HG03045 (cell line): ENCODE measurements around the gene MYH10.
A peak's percentile ranks its signal among the peaks of the same experiment; 100 is the strongest.

Experiments used
- ATAC-seq: cut with Tn5 transposase; IDR thresholded peaks from one replicate; pipeline ENCODE4 v1.9.1; 2021; ENCODE audit warnings: mild to moderate bottlenecking, moderate library complexity; ENCODE audit not compliant: unreplicated experiment

The MYH10 gene

GRCh38 chr17:8649157-8650118 lies 18.9 kb upstream of the MYH10 start:
- ATAC-seq, result no peak

- ATAC-seq, result no peak
Measured at GRCh38 chr17:8647956-8648355, 17.4 kb upstream of the MYH10 start.

GRCh38 chr17:8647202-8647601 lies 16.7 kb upstream of the MYH10 start:
- no peak for ATAC-seq

GRCh38 chr17:8644507-8644902 lies 14.0 kb upstream of the MYH10 start:
- ATAC-seq, result no peak

GRCh38 chr17:8643855-8644506 lies 13.5 kb upstream of the MYH10 start:
- ATAC-seq, result no peak

- no peak for ATAC-seq
Measured at GRCh38 chr17:8639709-8640108, 9.2 kb upstream of the MYH10 start.

GRCh38 chr17:8632061-8632460 lies 1.5 kb upstream of the MYH10 start:
- no peak for ATAC-seq

GRCh38 chr17:8631554-8631877 lies 991 bp upstream of the MYH10 start:
- no peak for ATAC-seq

GRCh38 chr17:8630802-8631553 lies 453 bp upstream of the MYH10 start:
- peak; percentile 97 for ATAC-seq

GRCh38 chr17:8629371-8630226 lies 926 bp downstream of the MYH10 start:
- ATAC-seq, result no peak

GRCh38 chr17:8628609-8629169 lies 1.8 kb downstream of the MYH10 start:
- no peak for ATAC-seq

GRCh38 chr17:8628172-8628571 lies 2.4 kb downstream of the MYH10 start:
- ATAC-seq, result no peak

GRCh38 chr17:8623591-8623990 lies 6.9 kb downstream of the MYH10 start:
- no peak for ATAC-seq

- no peak for ATAC-seq
Measured at GRCh38 chr17:8622191-8622590, 8.3 kb downstream of the MYH10 start.

GRCh38 chr17:8621585-8621984 lies 8.9 kb downstream of the MYH10 start:
- ATAC-seq, result no peak

GRCh38 chr17:8619294-8619693 lies 11.2 kb downstream of the MYH10 start:
- ATAC-seq, result no peak

GRCh38 chr17:8618825-8619224 lies 11.7 kb downstream of the MYH10 start:
- no peak for ATAC-seq

- ATAC-seq, result no peak
Measured at GRCh38 chr17:8614988-8615387, 15.5 kb downstream of the MYH10 start.

- ATAC-seq, result no peak
Measured at GRCh38 chr17:8611619-8612298, 18.8 kb downstream of the MYH10 start.

GRCh38 chr17:8611137-8611536 lies 19.4 kb downstream of the MYH10 start:
- no peak for ATAC-seq
